Caco-2 (cell line): ENCODE results near the gene TTYH3. TPM values are rescaled to one million over a fixed set of nuclear protein-coding genes. Genes with fewer than 3 reads are reported as not detected.
A peak's percentile ranks its signal among the peaks of the same experiment; 100 is the strongest.
"Not testable (repeated sequence)": the region's sequence is repeated elsewhere in the genome, so short reads cannot be mapped to it uniquely, and the experiment has no call there.

Source experiments
- BruUV-seq: library from RNA; stranded (reverse); fragments of 400-500 nt; replicated peaks from 2 replicates; lab custom pipeline; 2021; lab: Mats Ljungman, UMichigan
- CTCF ChIA-PET: fragments of 300-600 bp; sonication (Branson Sonifier 250); formaldehyde crosslinking; loops from one replicate; lab custom pipeline; 2022; ENCODE audit warnings: antibody characterized with exemption; lab: Charles Lee
- POLR2A ChIA-PET: fragments of 300-600 bp; sonication (Branson Sonifier 250); formaldehyde crosslinking; loops from one replicate; lab custom pipeline; 2022; ENCODE audit warnings: antibody characterized with exemption; lab: Charles Lee
- DNase-seq, 2 experiments: peaks; one replicate each; pipeline versions ENCODE4 v3.0.0 to v3.0.0-alpha.2; 2020 to 2022
- H3K27me3 ChIP-seq: replicated peaks from 2 replicates; pipeline ENCODE4 v1.6.0; 2011; ENCODE audit warnings: low read length; ENCODE audit not compliant: control insufficient read depth, insufficient read depth
- H3K36me3 ChIP-seq: 2 replicates; pipeline ENCODE4 v1.5.1; 2011; ENCODE audit warnings: low read length; ENCODE audit not compliant: control insufficient read depth, insufficient read depth
- H3K4me1 ChIP-seq: fragments of 250-450 bp; sonication (Bioruptor Pico); 2 replicates; pipeline ENCODE4 v1.5.1; 2020; ENCODE audit warnings: mild to moderate bottlenecking
- H3K4me3 ChIP-seq: 2 replicates; pipeline ENCODE4 v1.5.1; 2011; ENCODE audit warnings: low read depth, mild to moderate bottlenecking, control low read depth, low read length
- H3K9me3 ChIP-seq: fragments of 250-450 bp; sonication (Bioruptor Pico); 2 replicates; pipeline ENCODE4 v1.5.1; 2020; ENCODE audit warnings: mild to moderate bottlenecking, moderate library complexity
- H3K27ac Mint-ChIP-seq: one replicate; pipeline ENCODE4 v1.8.0; 2022; ENCODE audit warnings: mixed read lengths; ENCODE audit not compliant: unreplicated experiment
- H3K27me3 Mint-ChIP-seq: one replicate; pipeline ENCODE4 v1.8.0; 2022; ENCODE audit warnings: mixed read lengths; ENCODE audit not compliant: insufficient read depth, unreplicated experiment
- H3K36me3 Mint-ChIP-seq: one replicate; pipeline ENCODE4 v1.8.0; 2022; ENCODE audit warnings: mild to moderate bottlenecking, mixed read lengths; ENCODE audit not compliant: insufficient read depth, unreplicated experiment
- H3K4me1 Mint-ChIP-seq: one replicate; pipeline ENCODE4 v1.8.0; 2022; ENCODE audit warnings: low read depth, mixed read lengths; ENCODE audit not compliant: unreplicated experiment
- H3K4me3 Mint-ChIP-seq: one replicate; pipeline ENCODE4 v1.8.0; 2022; ENCODE audit warnings: mild to moderate bottlenecking, moderate library complexity, mixed read lengths; ENCODE audit not compliant: unreplicated experiment
- H3K9me3 Mint-ChIP-seq: one replicate; pipeline ENCODE4 v1.8.0; 2022; ENCODE audit warnings: mixed read lengths; ENCODE audit not compliant: unreplicated experiment
- CTCF ChIP-seq, 2 experiments: fragments of 200-600 bp in 1 of 2; IDR thresholded peaks; 1 replicate in 1 of 2; 2 replicates in 1 of 2; pipeline versions ENCODE4 v1.5.1 to v1.8.0; 2011 to 2022; ENCODE audit warnings: antibody characterized with exemption in 1 of 2, control low read depth in 1 of 2, inconsistent platforms in 1 of 2, low read depth in 1 of 2, low read length in 1 of 2, mild to moderate bottlenecking in 1 of 2, moderate library complexity in 1 of 2; ENCODE audit not compliant: insufficient read depth in 1 of 2, severe bottlenecking in 1 of 2, unreplicated experiment in 1 of 2
- intact Hi-C: fragments of 100-400 bp; cut with micrococcal nuclease; formaldehyde crosslinking; loops from one replicate; pipeline ENCODE4 v1.10.0; 2022; ENCODE audit not compliant: unreplicated experiment
- total RNA-seq: library from RNA; stranded (reverse); gene quantifications from 2 replicates; pipeline ENCODE4 v1.2.3, GENCODE V29; 2022

Gene TTYH3
- total RNA-seq, 1 experiment from 2014 or later, result 57.3 TPM

DNA sequence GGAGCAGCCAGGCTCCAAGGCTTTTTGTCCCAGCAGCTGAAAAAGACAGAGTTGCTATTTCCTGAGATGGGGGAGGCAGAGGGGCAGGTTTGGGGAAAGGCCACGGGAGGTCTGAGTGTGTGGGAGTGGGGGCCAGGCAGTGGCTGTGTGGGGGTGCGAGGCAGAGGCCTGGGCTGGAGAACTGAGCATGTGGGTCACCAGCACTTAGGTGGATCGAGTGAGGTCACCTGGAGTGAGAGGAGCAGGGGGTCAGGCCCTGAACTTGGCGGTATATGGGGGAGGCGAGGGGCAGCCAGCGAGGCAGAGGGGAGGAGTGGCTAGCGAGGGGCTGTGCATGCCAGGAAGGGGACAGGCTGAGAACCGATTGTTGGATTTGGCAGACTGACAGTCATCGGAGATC is 44.7 kb upstream of the TTYH3 start:
- intact Hi-C loops, result no loop called here
- DNase-seq, result no peak
- H3K27ac Mint-ChIP-seq, result peak overlapping the region; percentile 64
- ChIA-PET POLR2A (no interaction called here), CTCF (no interaction called here)
- Histone ChIP-seq H3K4me1 (no peaks in the 10 kb centered on the region), H3K27me3 (no peaks in the 10 kb centered on the region), H3K36me3 (no peaks in the 10 kb centered on the region), H3K9me3 (no peaks in the 10 kb centered on the region), H3K4me3 (no peak overlapping the region)
- no TSS peak for BruUV-seq
- H3K9me3 Mint-ChIP-seq, result no peaks in the 10 kb centered on the region
- no peak for TF ChIP-seq CTCF (IDR thresholded peaks at IDR 0.05; ENCODE audit: insufficient read depth in 1 of 2, low read depth in 1 of 2, low read length in 1 of 2, severe bottlenecking in 1 of 2, unreplicated experiment in 1 of 2)
- H3K36me3 Mint-ChIP-seq, result peaks cover 8% of the 10 kb centered on the region
- no peaks in the 10 kb centered on the region for H3K27me3 Mint-ChIP-seq
- no peak overlapping the region for H3K4me3 Mint-ChIP-seq
- no peaks in the 10 kb centered on the region for H3K4me1 Mint-ChIP-seq

GRCh38 chr7:2587778-2588177 is 44.0 kb upstream of the TTYH3 start:
- DNase-seq, result no peak
- no peak for TF ChIP-seq CTCF (IDR thresholded peaks at IDR 0.05; ENCODE audit: insufficient read depth in 1 of 2, low read depth in 1 of 2, low read length in 1 of 2, severe bottlenecking in 1 of 2, unreplicated experiment in 1 of 2)
- no peaks in the 10 kb centered on the region for H3K4me1 Mint-ChIP-seq

DNA sequence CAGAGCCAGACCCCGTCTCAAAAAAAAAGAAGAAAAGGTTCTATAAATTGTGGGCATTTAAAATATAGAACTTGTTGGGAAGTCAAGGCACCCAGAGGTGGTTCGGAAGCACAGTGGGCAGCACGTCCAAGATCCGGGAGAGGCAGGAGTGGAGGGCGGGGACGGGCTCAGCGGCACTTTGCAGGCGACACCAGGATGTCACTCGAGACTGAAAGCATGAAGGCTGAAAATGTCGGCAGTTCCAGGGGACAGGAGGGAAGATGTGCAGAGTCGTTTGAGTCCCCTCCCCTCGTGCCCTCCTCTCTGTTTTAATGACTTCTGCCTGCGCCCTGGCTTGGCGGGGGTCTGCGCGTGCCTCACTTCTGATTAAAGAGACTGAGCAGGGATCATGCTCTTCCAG is 42.4 kb upstream of the TTYH3 start:
- Mint-ChIP-seq H3K27me3 (no peaks in the 10 kb centered on the region), H3K4me1 (no peaks in the 10 kb centered on the region), H3K9me3 (no peaks in the 10 kb centered on the region), H3K27ac (no peak overlapping the region), H3K36me3 (peaks cover 8% of the 10 kb centered on the region), H3K4me3 (no peak overlapping the region)
- BruUV-seq, result no TSS peak
- Histone ChIP-seq H3K4me1 (no peaks in the 10 kb centered on the region), H3K27me3 (no peaks in the 10 kb centered on the region), H3K9me3 (no peaks in the 10 kb centered on the region), H3K4me3 (no peak overlapping the region), H3K36me3 (no peaks in the 10 kb centered on the region)
- no peak for DNase-seq
- intact Hi-C loops, result no loop called here
- TF ChIP-seq CTCF (IDR thresholded peaks at IDR 0.05; ENCODE audit: insufficient read depth in 1 of 2, low read depth in 1 of 2, low read length in 1 of 2, severe bottlenecking in 1 of 2, unreplicated experiment in 1 of 2), result no peak
- ChIA-PET POLR2A (no interaction called here), CTCF (no interaction called here)

More at GRCh38 chr7:2587778-2588177, 44.0 kb upstream of the TTYH3 start:
- H3K4me1 ChIP-seq, result no peaks in the 10 kb centered on the region
- no peak overlapping the region for H3K4me3 ChIP-seq
- Mint-ChIP-seq H3K36me3 (peaks cover 8% of the 10 kb centered on the region), H3K9me3 (no peaks in the 10 kb centered on the region), H3K27me3 (no peaks in the 10 kb centered on the region), H3K4me3 (no peak overlapping the region), H3K27ac (no peak overlapping the region)
- ChIA-PET POLR2A (no interaction called here), CTCF (no interaction called here)
- no TSS peak for BruUV-seq
- H3K27me3 ChIP-seq, result no peaks in the 10 kb centered on the region
- intact Hi-C loops, result no loop called here
- no peaks in the 10 kb centered on the region for H3K36me3 ChIP-seq
- no peaks in the 10 kb centered on the region for H3K9me3 ChIP-seq

- not testable (repeated sequence) for DNase-seq
Measured at GRCh38 chr7:2589941-2590340, 41.8 kb upstream of the TTYH3 start.

More at GRCh38 chr7:2589941-2590340, 41.8 kb upstream of the TTYH3 start:
- H3K9me3 Mint-ChIP-seq, POLR2A ChIA-PET, intact Hi-C loops, BruUV-seq, H3K27ac Mint-ChIP-seq, H3K36me3 ChIP-seq, H3K4me3 ChIP-seq, H3K36me3 Mint-ChIP-seq, H3K9me3 ChIP-seq, CTCF ChIA-PET, H3K4me3 Mint-ChIP-seq, H3K4me1 Mint-ChIP-seq, H3K27me3 Mint-ChIP-seq, H3K4me1 ChIP-seq, H3K27me3 ChIP-seq: not testable (repeated sequence)
